Brain microvascular endothelial cell (primary cell): Measurements from ENCODE around the gene ATP23.

ENCODE experiments used
- DNase-seq: peaks from one replicate; pipeline ENCODE4 v3.0.0-alpha.2; 2020
- H3K27ac ChIP-seq: fragments of 250-450 bp; sonication (Bioruptor Pico); 2 replicates; pipeline ENCODE4 v1.5.1; 2020; ENCODE audit warnings: mild to moderate bottlenecking, moderate library complexity
- H3K27me3 ChIP-seq: fragments of 250-450 bp; sonication (Bioruptor Pico); replicated peaks from 2 replicates; pipeline ENCODE4 v1.5.1; 2020; ENCODE audit warnings: mild to moderate bottlenecking
- H3K36me3 ChIP-seq: fragments of 250-450 bp; sonication (Bioruptor Pico); replicated peaks from 2 replicates; pipeline ENCODE4 v1.5.1; 2020; ENCODE audit warnings: mild to moderate bottlenecking
- H3K4me3 ChIP-seq: 2 replicates; pipeline ENCODE4 v1.5.1; 2011; ENCODE audit warnings: low read depth, mild to moderate bottlenecking, control low read depth, low read length, moderate library complexity
- CTCF ChIP-seq: IDR thresholded peaks from 2 replicates; pipeline ENCODE4 v1.5.1; 2011; ENCODE audit warnings: low read depth, mild to moderate bottlenecking, moderate library complexity, low read length, control low read depth, inconsistent platforms; ENCODE audit errors: missing control alignments
- in situ Hi-C: cut with HindIII; loops from 2 replicates; pipeline ENCODE4 v1.10.0; 2017; ENCODE audit warnings: low sequenced_read_pairs, low pct_ligation_motif_present

ATP23 gene

GRCh38 chr12:57895389-57896114 lies 45.8 kb upstream of the ATP23 start:
- in situ Hi-C loops = no loop called here
- no peaks in the 10 kb centered on the region for H3K36me3 ChIP-seq

DNA sequence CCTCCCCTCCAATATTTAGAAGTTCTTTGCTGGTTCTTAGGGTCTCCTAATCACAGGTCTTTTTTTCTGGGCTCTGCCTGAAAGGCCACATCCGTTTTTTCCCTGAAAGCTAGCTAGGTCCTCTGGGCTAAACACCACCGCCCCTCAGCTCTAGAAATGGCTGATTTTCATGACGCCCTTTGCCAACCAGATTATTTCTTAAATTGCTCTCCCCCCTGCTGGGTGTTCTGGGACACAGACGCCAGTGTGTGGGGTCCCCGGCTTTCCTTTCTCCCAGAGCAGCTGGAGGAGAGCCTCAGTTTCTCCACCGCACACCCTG lies 45.3 kb upstream of the ATP23 start:
- in situ Hi-C loops = no loop called here
- no peak for DNase-seq
- peak; percentile 11 for TF ChIP-seq CTCF
- Histone ChIP-seq H3K27me3 (no peaks in the 10 kb centered on the region), H3K27ac (peak overlapping the region; percentile 68), H3K4me3 (peak overlapping the region; percentile 51), H3K36me3 (no peaks in the 10 kb centered on the region)

More at GRCh38 chr12:57895389-57896114, 45.8 kb upstream of the ATP23 start:
- DNase-seq = no peak
- no peak for TF ChIP-seq CTCF
- no peak overlapping the region for H3K27ac ChIP-seq
- no peaks in the 10 kb centered on the region for H3K27me3 ChIP-seq
- no peak overlapping the region for H3K4me3 ChIP-seq

DNA sequence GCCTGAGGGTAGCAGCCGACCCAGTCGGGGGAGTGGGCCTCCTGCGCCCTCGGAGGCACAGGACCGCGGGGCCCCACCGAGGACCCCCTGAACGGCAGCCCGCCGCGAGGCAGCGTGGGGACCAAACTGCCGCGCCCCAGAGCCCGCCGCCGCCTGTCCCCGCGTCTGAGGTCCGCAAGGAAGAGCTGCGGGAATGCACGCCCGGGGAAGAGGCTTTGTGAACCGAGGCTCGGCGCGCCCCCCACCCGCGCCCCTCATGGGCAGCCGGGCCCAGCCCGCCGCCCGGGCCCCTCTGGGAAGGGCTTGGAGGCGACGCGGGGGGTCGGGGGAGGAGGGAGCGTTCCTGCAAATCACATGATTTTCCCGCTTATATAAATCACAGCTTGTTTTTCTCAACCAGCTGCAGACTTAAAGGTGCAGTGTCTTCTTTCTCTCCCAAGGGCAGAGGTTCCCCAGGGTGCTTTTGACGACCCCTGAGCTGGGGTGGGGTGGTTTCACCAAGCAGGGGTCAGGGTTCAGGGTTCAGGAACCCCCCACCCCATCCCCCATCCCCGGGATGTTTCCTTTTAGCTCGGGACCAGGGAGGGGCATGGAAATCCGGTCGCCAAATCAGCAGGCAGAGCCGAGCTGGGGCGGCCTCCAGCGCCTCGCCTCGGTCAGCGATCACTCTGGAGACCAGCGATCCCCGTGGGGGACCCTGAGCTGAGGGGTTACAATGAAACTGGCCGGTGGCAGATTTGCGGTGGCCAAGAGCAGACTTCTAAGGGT lies 44.7 kb upstream of the ATP23 start:
- DNase-seq = peak; percentile 35
- Histone ChIP-seq H3K36me3 (no peaks in the 10 kb centered on the region), H3K4me3 (peak overlapping the region; percentile 51), H3K27me3 (no peaks in the 10 kb centered on the region), H3K27ac (peak overlapping the region; percentile 68)
- in situ Hi-C loops = no loop called here
- TF ChIP-seq CTCF = peak; percentile 52

- Histone ChIP-seq H3K36me3 (no peaks in the 10 kb centered on the region), H3K4me3 (no peak overlapping the region), H3K27ac (no peak overlapping the region), H3K27me3 (no peaks in the 10 kb centered on the region)
- no peak for TF ChIP-seq CTCF
- in situ Hi-C loops = no loop called here
- DNase-seq = no peak
Observed at GRCh38 chr12:57897286-57897974, 43.9 kb upstream of the ATP23 start.

GRCh38 chr12:57898308-57898970 lies 42.9 kb upstream of the ATP23 start:
- H3K27me3 ChIP-seq = no peaks in the 10 kb centered on the region
- H3K27ac ChIP-seq = no peak overlapping the region
- no peaks in the 10 kb centered on the region for H3K36me3 ChIP-seq
- DNase-seq = no peak
- in situ Hi-C loops = no loop called here
- TF ChIP-seq CTCF = no peak
- no peak overlapping the region for H3K4me3 ChIP-seq
